Chondrocyte (in vitro differentiated cells): ENCODE measurements around the gene ANKRD13D. TPM values are rescaled to one million over a fixed set of nuclear protein-coding genes. Genes with fewer than 3 reads are reported as not detected.

ENCODE experiments used
- DNase-seq: peaks from one replicate; pipeline ENCODE4 v3.0.0; 2021; ENCODE audit warnings: mixed read lengths, low spot score
- H3K27ac Mint-ChIP-seq: one replicate; pipeline ENCODE4 v1.8.0; 2021; ENCODE audit warnings: mild to moderate bottlenecking, moderate library complexity, mixed read lengths; ENCODE audit not compliant: unreplicated experiment
- H3K27me3 Mint-ChIP-seq: 2 replicates; pipeline ENCODE4 v1.8.0; 2021; ENCODE audit warnings: low read depth, mixed read lengths
- H3K36me3 Mint-ChIP-seq: 2 replicates; pipeline ENCODE4 v1.8.0; 2021; ENCODE audit warnings: low read depth, mixed read lengths
- H3K4me1 Mint-ChIP-seq: 2 replicates; pipeline ENCODE4 v1.8.0; 2021; ENCODE audit warnings: low read depth, mild to moderate bottlenecking, mixed read lengths
- H3K4me3 Mint-ChIP-seq: one replicate; pipeline ENCODE4 v1.8.0; 2021; ENCODE audit warnings: mild to moderate bottlenecking, moderate library complexity, mixed read lengths; ENCODE audit not compliant: unreplicated experiment
- H3K9me3 Mint-ChIP-seq: 2 replicates; pipeline ENCODE4 v1.8.0; 2021; ENCODE audit warnings: low read depth, mixed read lengths
- CTCF ChIP-seq: fragments of 200-600 bp; sonication (generic); IDR thresholded peaks from 2 replicates; pipeline ENCODE4 v1.5.0; 2021; ENCODE audit warnings: antibody characterized with exemption, mild to moderate bottlenecking, moderate library complexity
- total RNA-seq: library from RNA; stranded (reverse); gene quantifications from 3 replicates; pipeline ENCODE4 v1.2.1, GENCODE V29; 2021

The ANKRD13D gene
- total RNA-seq, 1 donor from 2014 or later, result 40.0 TPM

- Mint-ChIP-seq H3K27me3 (no peaks in the 10 kb centered on the region), H3K27ac (peak overlapping the region; percentile 30), H3K9me3 (no peaks in the 10 kb centered on the region), H3K4me1 (peaks cover 48% of the 10 kb centered on the region), H3K4me3 (no peak overlapping the region), H3K36me3 (no peaks in the 10 kb centered on the region)
- DNase-seq, result no peak
- TF ChIP-seq CTCF, result no peak
Observed at GRCh38 chr11:67349457-67349856, 60.4 kb downstream of the ANKRD13D start.

- peak overlapping the region; percentile 30 for H3K27ac Mint-ChIP-seq
- no peaks in the 10 kb centered on the region for H3K36me3 Mint-ChIP-seq
- H3K9me3 Mint-ChIP-seq, result no peaks in the 10 kb centered on the region
- DNase-seq, result no peak
- no peak for TF ChIP-seq CTCF
- H3K27me3 Mint-ChIP-seq, result no peaks in the 10 kb centered on the region
- H3K4me3 Mint-ChIP-seq, result no peak overlapping the region
- H3K4me1 Mint-ChIP-seq, result peaks cover 53% of the 10 kb centered on the region
Observed at GRCh38 chr11:67349928-67350465, 60.9 kb downstream of the ANKRD13D start.

- H3K4me3 Mint-ChIP-seq, result peak overlapping the region; percentile 59
- H3K27me3 Mint-ChIP-seq, result no peaks in the 10 kb centered on the region
- H3K9me3 Mint-ChIP-seq, result no peaks in the 10 kb centered on the region
- peaks cover 58% of the 10 kb centered on the region for H3K4me1 Mint-ChIP-seq
- H3K36me3 Mint-ChIP-seq, result no peaks in the 10 kb centered on the region
- DNase-seq, result no peak
- H3K27ac Mint-ChIP-seq, result peak overlapping the region; percentile 80
- peak; percentile 88 for TF ChIP-seq CTCF
Observed at GRCh38 chr11:67351275-67352005, 62.3 kb downstream of the ANKRD13D start.

Other genes starting within 250 kb of the ANKRD13D start
- gene RHOD, start 232.5 kb upstream of the ANKRD13D start, total RNA-seq, result 17.4 to 26.5 TPM (median 26.0 TPM) in 3 replicates
- gene KDM2A, start 170.0 kb upstream of the ANKRD13D start, total RNA-seq, result 53.5 to 58.1 TPM (median 54.3 TPM) in 3 replicates
- 34.0 to 38.3 TPM (median 36.1 TPM) in 3 replicates for gene GRK2, start 22.8 kb upstream of the ANKRD13D start, total RNA-seq
- 19.8 to 30.0 TPM (median 28.4 TPM) in 3 replicates for gene SSH3, start 14.2 kb downstream of the ANKRD13D start, total RNA-seq
- 48.8 to 67.7 TPM (median 63.4 TPM) in 3 replicates for gene POLD4, start 64.2 kb downstream of the ANKRD13D start, total RNA-seq
- gene CLCF1, start 84.3 kb downstream of the ANKRD13D start, total RNA-seq, result 2.0 to 5.6 TPM (median 4.9 TPM) in 3 replicates
- gene RAD9A, start 102.7 kb downstream of the ANKRD13D start, total RNA-seq, result 11.1 to 14.6 TPM (median 11.6 TPM) in 3 replicates
- 95.2 to 113 TPM (median 109 TPM) in 3 replicates for gene PPP1CA, start 112.6 kb downstream of the ANKRD13D start, total RNA-seq
- not detected in 3 replicates for gene TBC1D10C, start 114.8 kb downstream of the ANKRD13D start, total RNA-seq
- gene CARNS1, start 126.4 kb downstream of the ANKRD13D start, total RNA-seq, result 0.36 to 1.8 TPM (median 1.8 TPM) in 3 replicates
- gene RPS6KB2, start 139.2 kb downstream of the ANKRD13D start, total RNA-seq, result 40.3 to 44.2 TPM (median 42.3 TPM) in 3 replicates
- 0.47 to 0.95 TPM (median 0.73 TPM) in 3 replicates for gene PTPRCAP, start 148.4 kb downstream of the ANKRD13D start, total RNA-seq
- gene CORO1B, start 154.2 kb downstream of the ANKRD13D start, total RNA-seq, result 74.7 to 80.9 TPM (median 80.1 TPM) in 3 replicates
- gene GPR152, start 163.4 kb downstream of the ANKRD13D start, total RNA-seq, result not detected in 3 replicates
- gene CABP4, start 166.1 kb downstream of the ANKRD13D start, total RNA-seq, result not detected in 3 replicates
- 50.9 to 62.4 TPM (median 57.1 TPM) in 3 replicates for gene TMEM134, start 179.9 kb downstream of the ANKRD13D start, total RNA-seq
- 53.6 to 58.8 TPM (median 54.3 TPM) in 3 replicates for gene AIP, start 193.7 kb downstream of the ANKRD13D start, total RNA-seq
- gene PITPNM1, start 216.1 kb downstream of the ANKRD13D start, total RNA-seq, result 39.8 to 44.7 TPM (median 40.5 TPM) in 3 replicates
- 27.5 to 42.5 TPM (median 36.6 TPM) in 3 replicates for gene CDK2AP2, start 218.9 kb downstream of the ANKRD13D start, total RNA-seq
- not detected in 3 replicates for gene CABP2, start 234.1 kb downstream of the ANKRD13D start, total RNA-seq